ENCODE results near the gene BLM. TPM values are rescaled to one million over a fixed set of nuclear protein-coding genes. Genes with fewer than 3 reads are reported as not detected.

BLM gene
- total and polyA plus RNA-seq, 9 donors: 4.7 to 7.5 (median 5.2) TPM

DNA sequence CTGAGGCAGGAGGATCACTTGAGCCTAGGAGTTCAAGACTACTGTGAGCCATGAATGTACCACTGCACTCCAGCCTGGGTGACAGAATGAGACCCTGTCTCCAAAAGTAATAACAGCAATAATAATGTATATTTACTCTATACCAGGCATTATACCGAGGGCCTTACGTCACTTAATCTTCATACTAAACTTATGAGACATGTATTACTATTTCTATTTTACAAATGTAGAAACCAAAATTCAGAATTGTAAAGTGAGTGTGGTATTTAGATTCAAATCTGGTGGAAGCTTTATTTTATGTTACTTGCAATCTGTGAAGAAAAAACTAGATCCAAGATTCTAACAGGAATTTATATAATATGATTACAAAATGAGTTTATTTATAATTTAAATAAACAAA lies 9.7 kb upstream of the BLM start:
- H3K9me3 ChIP-seq (replicated peaks; ENCODE audit: control insufficient read depth, low read depth, low read length): peaks cover 5% of the 10 kb centered on the region
- H3K27ac ChIP-seq (ENCODE audit: low read length): no peak overlapping the region
- no peak for DNase-seq
- no peaks in the 10 kb centered on the region for H3K27me3 ChIP-seq (ENCODE audit: control insufficient read depth, insufficient read depth, low read length)
- no peaks in the 10 kb centered on the region for H3K4me1 ChIP-seq (ENCODE audit: control insufficient read depth, insufficient read depth, low read length)
- H3K4me3 ChIP-seq (ENCODE audit: low read length): no peak overlapping the region
- H3K36me3 ChIP-seq (ENCODE audit: control insufficient read depth, insufficient read depth, low read length): no peaks in the 10 kb centered on the region
- WGBS (ENCODE audit: insufficient coverage): no CpG with 5 or more reads among the region's 2 CpGs

DNA sequence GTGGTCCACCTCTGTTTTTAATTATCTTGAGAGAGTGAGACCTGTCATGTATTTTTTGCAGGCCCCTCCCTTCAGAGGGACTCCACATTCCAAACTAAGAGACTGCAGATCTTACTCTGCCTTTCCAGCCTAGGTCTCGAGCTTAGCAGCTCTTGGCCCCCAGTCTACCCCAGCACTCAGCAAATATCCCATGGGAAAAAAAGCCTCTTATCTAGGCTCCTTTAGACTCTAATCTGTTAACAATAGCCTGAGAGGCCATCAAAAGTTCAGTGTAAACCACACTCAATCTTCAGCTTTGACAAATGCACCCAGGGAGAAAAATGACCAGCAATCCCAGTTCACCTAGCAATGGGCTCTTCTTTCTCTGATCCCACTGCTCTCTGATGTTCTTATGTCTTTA lies 8.6 kb upstream of the BLM start:
- Histone ChIP-seq H3K4me3 (ENCODE audit: low read length) (no peak overlapping the region), H3K4me1 (ENCODE audit: control insufficient read depth, insufficient read depth, low read length) (no peaks in the 10 kb centered on the region), H3K36me3 (ENCODE audit: control insufficient read depth, insufficient read depth, low read length) (no peaks in the 10 kb centered on the region), H3K9me3 (replicated peaks; ENCODE audit: control insufficient read depth, low read depth, low read length) (no peaks in the 10 kb centered on the region), H3K27ac (ENCODE audit: low read length) (no peak overlapping the region), H3K27me3 (ENCODE audit: control insufficient read depth, insufficient read depth, low read length) (no peaks in the 10 kb centered on the region)
- WGBS (ENCODE audit: insufficient coverage): 57% methylated on average over 1 of the region's 1 CpG
- no peak for DNase-seq

DNA sequence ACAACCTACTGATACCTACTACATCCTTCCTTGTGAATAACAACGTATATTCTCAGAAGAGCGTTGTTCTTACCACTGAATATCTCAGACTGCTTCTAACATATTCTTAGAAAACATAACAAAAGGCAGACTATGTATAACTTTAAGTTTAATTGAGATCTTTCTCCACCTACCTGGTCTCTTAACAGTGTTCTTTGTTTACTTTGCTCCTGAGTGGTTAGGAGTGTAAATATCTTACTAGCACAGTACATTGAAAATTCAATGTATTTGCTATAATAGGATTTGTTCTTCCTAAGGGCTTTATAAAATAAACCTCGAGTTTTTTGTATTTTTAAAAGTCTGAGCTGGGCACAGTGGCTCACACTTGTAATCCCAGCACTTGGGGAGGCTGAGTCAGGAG lies 7.9 kb upstream of the BLM start:
- no peaks in the 10 kb centered on the region for H3K36me3 ChIP-seq (ENCODE audit: control insufficient read depth, insufficient read depth, low read length)
- H3K27ac ChIP-seq (ENCODE audit: low read length): no peak overlapping the region
- no peaks in the 10 kb centered on the region for H3K4me1 ChIP-seq (ENCODE audit: control insufficient read depth, insufficient read depth, low read length)
- no peaks in the 10 kb centered on the region for H3K9me3 ChIP-seq (replicated peaks; ENCODE audit: control insufficient read depth, low read depth, low read length)
- H3K4me3 ChIP-seq (ENCODE audit: low read length): no peak overlapping the region
- DNase-seq: no peak
- WGBS (ENCODE audit: insufficient coverage): no CpG with 5 or more reads among the region's 3 CpGs
- H3K27me3 ChIP-seq (ENCODE audit: control insufficient read depth, insufficient read depth, low read length): no peaks in the 10 kb centered on the region

DNA sequence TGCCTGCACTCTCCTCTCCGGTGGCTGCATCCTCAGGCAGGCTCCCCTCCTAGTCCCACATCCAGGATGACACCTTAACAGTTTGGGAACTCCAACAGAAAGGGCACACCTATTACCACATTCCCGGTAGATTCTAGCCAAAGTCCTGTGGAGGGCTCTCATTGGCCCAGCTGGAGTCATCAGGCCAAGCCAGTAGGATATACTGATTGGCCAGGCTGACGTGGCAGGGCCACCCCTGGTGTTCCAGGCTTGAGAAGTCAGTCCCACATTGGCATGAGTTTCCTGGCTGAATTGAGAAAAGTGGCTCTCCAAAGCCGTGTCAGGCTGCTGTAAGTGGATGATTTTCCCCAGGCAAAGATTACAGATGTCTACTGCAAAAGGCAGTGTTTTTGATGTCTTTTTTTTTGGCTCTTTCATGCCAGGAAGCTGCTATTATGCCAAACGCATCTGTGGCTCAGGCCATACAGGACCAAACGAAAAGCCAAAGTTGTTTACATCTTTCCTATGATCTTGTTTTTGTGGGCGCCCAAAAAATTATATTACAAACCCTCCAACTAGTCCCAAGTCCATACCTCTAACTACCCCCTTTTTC lies 6.6 kb upstream of the BLM start:
- WGBS (ENCODE audit: insufficient coverage): 64% methylated on average over 6 of the region's 7 CpGs
- Histone ChIP-seq H3K9me3 (replicated peaks; ENCODE audit: control insufficient read depth, low read depth, low read length) (no peaks in the 10 kb centered on the region), H3K4me1 (ENCODE audit: control insufficient read depth, insufficient read depth, low read length) (no peaks in the 10 kb centered on the region), H3K27ac (ENCODE audit: low read length) (no peak overlapping the region), H3K27me3 (ENCODE audit: control insufficient read depth, insufficient read depth, low read length) (no peaks in the 10 kb centered on the region), H3K36me3 (ENCODE audit: control insufficient read depth, insufficient read depth, low read length) (no peaks in the 10 kb centered on the region), H3K4me3 (ENCODE audit: low read length) (no peak overlapping the region)
- no peak for DNase-seq

DNA sequence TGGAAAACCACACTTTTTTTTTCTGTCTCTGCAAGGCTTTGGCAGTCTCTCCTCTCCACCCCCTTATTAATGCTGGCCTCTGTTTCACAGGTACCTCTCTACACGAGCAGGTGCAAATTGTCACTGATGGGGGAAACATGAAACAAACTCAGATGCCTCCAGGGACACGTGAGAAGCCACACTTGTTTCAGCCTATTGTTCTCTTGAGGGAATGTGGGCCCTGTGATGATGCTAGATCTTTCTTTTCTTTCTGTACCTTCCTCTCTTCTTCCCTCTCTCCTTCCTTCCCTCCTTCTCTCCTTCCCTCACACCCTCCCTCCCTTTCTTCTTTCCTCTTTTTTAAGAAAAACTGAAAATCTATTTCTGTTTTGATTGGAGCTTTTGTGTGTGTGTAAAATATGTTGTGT lies 5.7 kb upstream of the BLM start:
- Histone ChIP-seq H3K4me1 (ENCODE audit: control insufficient read depth, insufficient read depth, low read length) (no peaks in the 10 kb centered on the region), H3K36me3 (ENCODE audit: control insufficient read depth, insufficient read depth, low read length) (no peaks in the 10 kb centered on the region), H3K27me3 (ENCODE audit: control insufficient read depth, insufficient read depth, low read length) (no peaks in the 10 kb centered on the region), H3K9me3 (replicated peaks; ENCODE audit: control insufficient read depth, low read depth, low read length) (no peaks in the 10 kb centered on the region), H3K27ac (ENCODE audit: low read length) (no peak overlapping the region), H3K4me3 (ENCODE audit: low read length) (no peak overlapping the region)
- no CpG with 5 or more reads among the region's 2 CpGs for WGBS (ENCODE audit: insufficient coverage)
- DNase-seq: no peak

DNA sequence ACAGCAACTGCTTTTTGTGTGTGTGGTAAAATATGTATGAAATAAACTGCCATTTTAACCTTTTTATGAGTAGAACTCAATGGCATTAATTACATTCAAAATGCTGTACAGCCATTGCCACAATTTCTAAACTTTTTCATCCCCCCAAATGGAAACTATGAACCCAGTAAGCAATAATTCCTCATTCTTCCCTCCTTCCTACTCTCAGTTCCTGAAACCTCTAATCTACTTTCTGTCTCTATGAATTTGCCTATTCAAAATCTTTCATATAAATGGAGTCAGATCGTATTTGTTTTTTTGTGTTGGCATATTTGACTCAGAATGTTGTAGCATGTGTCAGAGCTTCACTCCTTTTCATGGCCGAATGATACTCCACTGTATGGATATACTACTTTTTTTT lies 5.3 kb upstream of the BLM start:
- WGBS (ENCODE audit: insufficient coverage): no CpG with 5 or more reads among the region's 2 CpGs
- H3K9me3 ChIP-seq (replicated peaks; ENCODE audit: control insufficient read depth, low read depth, low read length): no peaks in the 10 kb centered on the region
- no peaks in the 10 kb centered on the region for H3K36me3 ChIP-seq (ENCODE audit: control insufficient read depth, insufficient read depth, low read length)
- no peak overlapping the region for H3K27ac ChIP-seq (ENCODE audit: low read length)
- no peaks in the 10 kb centered on the region for H3K4me1 ChIP-seq (ENCODE audit: control insufficient read depth, insufficient read depth, low read length)
- H3K27me3 ChIP-seq (ENCODE audit: control insufficient read depth, insufficient read depth, low read length): no peaks in the 10 kb centered on the region
- DNase-seq: peak; percentile 16
- H3K4me3 ChIP-seq (ENCODE audit: low read length): no peak overlapping the region

DNA sequence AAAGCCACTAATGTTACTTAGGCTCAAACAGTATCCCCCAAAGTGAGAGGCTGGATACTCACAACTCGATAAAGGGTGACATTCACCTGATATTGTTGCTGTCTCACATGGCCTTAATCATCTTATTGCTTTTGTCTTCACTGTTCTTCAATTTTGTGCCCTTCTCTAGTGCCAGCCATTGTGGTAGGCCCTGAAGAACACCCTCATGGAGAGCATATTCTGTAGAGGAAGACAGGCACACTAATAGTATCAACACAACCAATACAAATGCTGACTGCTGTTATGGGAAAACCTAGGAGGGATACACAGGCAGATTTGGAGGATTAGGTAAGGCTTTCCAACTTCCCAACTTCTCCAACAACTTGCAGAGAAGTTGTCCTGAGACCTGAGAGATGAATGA lies 4.1 kb upstream of the BLM start:
- no peak for DNase-seq
- Histone ChIP-seq H3K27ac (ENCODE audit: low read length) (no peak overlapping the region), H3K4me1 (ENCODE audit: control insufficient read depth, insufficient read depth, low read length) (peaks cover 6% of the 10 kb centered on the region), H3K9me3 (replicated peaks; ENCODE audit: control insufficient read depth, low read depth, low read length) (no peaks in the 10 kb centered on the region), H3K4me3 (ENCODE audit: low read length) (no peak overlapping the region), H3K27me3 (ENCODE audit: control insufficient read depth, insufficient read depth, low read length) (no peaks in the 10 kb centered on the region), H3K36me3 (ENCODE audit: control insufficient read depth, insufficient read depth, low read length) (no peaks in the 10 kb centered on the region)
- WGBS (ENCODE audit: insufficient coverage): no CpG with 5 or more reads among the region's 1 CpG

DNA sequence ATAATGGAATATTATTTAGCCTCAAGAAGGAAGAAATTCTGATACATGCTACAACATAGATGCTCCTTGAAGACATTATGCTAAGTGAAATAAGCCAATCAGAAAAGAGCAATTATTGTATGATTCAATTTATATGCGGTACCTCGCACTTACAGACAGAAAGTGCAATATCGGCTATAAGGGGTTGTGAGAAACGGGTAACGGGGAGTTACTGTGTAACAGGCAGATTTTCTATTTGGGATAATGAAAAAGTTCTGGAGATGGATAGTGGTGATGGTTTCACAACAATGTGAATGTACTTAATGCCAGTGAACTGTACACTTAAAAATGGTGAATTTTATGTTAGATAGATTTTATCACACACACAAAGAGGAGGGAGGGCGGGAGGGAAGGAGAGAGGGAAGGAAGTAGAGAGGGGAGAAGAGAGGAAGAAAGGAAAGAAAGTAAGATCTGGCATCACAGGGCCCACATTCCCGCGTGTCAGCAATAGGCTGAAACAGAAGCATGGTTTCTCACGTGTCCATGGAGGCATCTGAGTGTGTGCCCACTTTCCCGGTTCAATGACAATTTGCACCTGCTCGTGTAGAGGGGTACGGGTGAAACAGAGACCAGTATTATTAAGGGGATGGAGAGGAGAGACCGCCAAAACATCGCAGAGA lies 700 bp upstream of the BLM start:
- H3K4me1 ChIP-seq (ENCODE audit: control insufficient read depth, insufficient read depth, low read length): peaks cover 8% of the 10 kb centered on the region
- DNase-seq: peak; percentile 5
- peak overlapping the region; percentile 99 for H3K27ac ChIP-seq (ENCODE audit: low read length)
- peak overlapping the region; percentile 93 for H3K4me3 ChIP-seq (ENCODE audit: low read length)
- 6% methylated on average over 8 of the region's 14 CpGs for WGBS (ENCODE audit: insufficient coverage)
- no peaks in the 10 kb centered on the region for H3K36me3 ChIP-seq (ENCODE audit: control insufficient read depth, insufficient read depth, low read length)
- no peaks in the 10 kb centered on the region for H3K9me3 ChIP-seq (replicated peaks; ENCODE audit: control insufficient read depth, low read depth, low read length)
- no peaks in the 10 kb centered on the region for H3K27me3 ChIP-seq (ENCODE audit: control insufficient read depth, insufficient read depth, low read length)

DNA sequence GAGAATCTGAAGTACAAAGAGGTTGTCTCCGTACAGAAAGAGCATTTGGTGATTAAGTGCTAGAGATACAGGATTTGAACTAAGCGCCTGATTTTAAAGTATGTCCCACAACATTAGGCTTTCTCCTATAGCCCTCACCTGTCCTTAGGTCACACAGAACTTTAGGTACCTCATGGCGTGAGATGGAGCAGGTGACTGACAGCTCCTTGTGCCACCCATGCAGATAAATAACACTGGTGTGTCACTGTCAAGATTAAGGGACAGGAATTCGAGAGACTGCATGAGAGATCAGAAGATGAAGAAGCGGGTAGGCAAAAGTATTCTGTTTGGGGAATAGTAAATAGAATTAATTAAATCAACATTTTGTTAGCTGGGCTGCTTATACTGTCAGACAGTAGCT lies 1.1 kb downstream of the BLM start:
- Histone ChIP-seq H3K36me3 (ENCODE audit: control insufficient read depth, insufficient read depth, low read length) (no peaks in the 10 kb centered on the region), H3K9me3 (replicated peaks; ENCODE audit: control insufficient read depth, low read depth, low read length) (no peaks in the 10 kb centered on the region), H3K4me1 (ENCODE audit: control insufficient read depth, insufficient read depth, low read length) (peaks cover 8% of the 10 kb centered on the region), H3K4me3 (ENCODE audit: low read length) (no peak overlapping the region), H3K27ac (ENCODE audit: low read length) (no peak overlapping the region), H3K27me3 (ENCODE audit: control insufficient read depth, insufficient read depth, low read length) (no peaks in the 10 kb centered on the region)
- no peak for DNase-seq
- no CpG with 5 or more reads among the region's 5 CpGs for WGBS (ENCODE audit: insufficient coverage)

DNA sequence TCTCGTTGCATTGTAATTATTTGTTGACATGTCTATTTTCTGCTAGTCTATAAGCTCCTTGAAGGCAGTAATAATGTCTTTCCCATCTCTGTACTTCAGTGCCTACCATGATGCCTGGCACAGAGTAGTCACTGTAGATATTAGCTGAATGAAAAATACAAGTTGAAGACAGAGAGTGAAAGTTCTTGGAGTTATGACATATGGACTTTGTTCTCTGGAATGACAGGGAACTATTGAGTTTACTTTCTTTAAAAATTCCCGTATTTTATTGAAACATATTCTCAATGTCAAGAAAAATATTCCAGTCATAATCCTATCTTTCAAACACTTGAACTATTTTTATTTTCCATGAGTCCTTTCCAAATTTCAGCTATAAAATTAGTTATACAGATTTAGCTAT lies 3.0 kb downstream of the BLM start:
- Histone ChIP-seq H3K27ac (ENCODE audit: low read length) (no peak overlapping the region), H3K36me3 (ENCODE audit: control insufficient read depth, insufficient read depth, low read length) (no peaks in the 10 kb centered on the region), H3K9me3 (replicated peaks; ENCODE audit: control insufficient read depth, low read depth, low read length) (no peaks in the 10 kb centered on the region), H3K4me1 (ENCODE audit: control insufficient read depth, insufficient read depth, low read length) (peaks cover 8% of the 10 kb centered on the region), H3K4me3 (ENCODE audit: low read length) (no peak overlapping the region), H3K27me3 (ENCODE audit: control insufficient read depth, insufficient read depth, low read length) (no peaks in the 10 kb centered on the region)
- no CpG with 5 or more reads among the region's 2 CpGs for WGBS (ENCODE audit: insufficient coverage)
- DNase-seq: no peak

DNA sequence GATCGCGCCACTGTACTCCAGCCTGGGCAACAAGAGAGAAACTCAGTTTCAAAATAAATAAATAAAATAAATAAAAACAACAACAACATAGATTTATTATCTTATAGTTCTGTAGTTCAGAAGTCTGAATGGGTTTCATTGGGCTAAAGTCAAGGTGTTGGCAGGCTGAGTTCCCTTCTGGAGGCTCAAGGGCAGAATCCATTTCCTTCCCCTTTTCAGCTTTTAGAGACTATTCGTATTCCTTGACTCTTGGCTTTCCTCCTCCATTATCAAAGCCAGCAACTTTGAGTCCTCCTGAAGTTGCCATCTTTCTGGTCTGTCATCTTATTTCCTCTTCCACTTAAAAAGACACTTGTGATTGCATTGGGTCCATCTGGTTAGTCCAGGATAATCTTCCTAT lies 12.1 kb downstream of the BLM start:
- 89% methylated on average over 1 of the region's 3 CpGs for WGBS (ENCODE audit: insufficient coverage)
- no peaks in the 10 kb centered on the region for H3K4me1 ChIP-seq (ENCODE audit: control insufficient read depth, insufficient read depth, low read length)
- no peaks in the 10 kb centered on the region for H3K9me3 ChIP-seq (replicated peaks; ENCODE audit: control insufficient read depth, low read depth, low read length)
- H3K36me3 ChIP-seq (ENCODE audit: control insufficient read depth, insufficient read depth, low read length): no peaks in the 10 kb centered on the region
- H3K27me3 ChIP-seq (ENCODE audit: control insufficient read depth, insufficient read depth, low read length): no peaks in the 10 kb centered on the region
- no peak overlapping the region for H3K4me3 ChIP-seq (ENCODE audit: low read length)
- DNase-seq: peak; percentile 5
- no peak overlapping the region for H3K27ac ChIP-seq (ENCODE audit: low read length)

Data from muscle of leg (tissue), 11 donors.